ENCODE data around the gene SUMO2. TPM values are rescaled to one million over a fixed set of nuclear protein-coding genes. Genes with fewer than 3 reads are reported as not detected.

The SUMO2 gene
- total RNA-seq (2012; rRNA removed) (71.3 and 133 TPM in 2 replicates), polyA plus RNA-seq (2012; rRNA removed) (75.5 and 83.7 TPM in 2 replicates), Bru-seq, nascent RNA (percentile 83 among the genes with signal in this experiment), BruChase-seq, experiment 1, labeled RNA remaining after a 6-hour chase (percentile 91 among the genes with signal in this experiment), BruChase-seq, experiment 2, labeled RNA remaining after a 2-hour chase (percentile 78 among the genes with signal in this experiment)
- polyA plus RNA-seq (2012; cell fraction: cytosol; rRNA removed) = 40.3 and 59.1 TPM in 2 replicates
- 7.6 and 30.4 TPM in 2 replicates for polyA plus RNA-seq (2012; cell fraction: nucleus; rRNA removed; ENCODE audit: low replicate concordance)
- long read RNA-seq, transcript SUMO2-203 (4 exons, 490 nt) = minor isoform, 10 of 183 reads
- long read RNA-seq, transcript SUMO2-202 (4 exons, 3,190 nt) = major isoform, 152 of 183 reads
- long read RNA-seq, partial matches to known transcripts = 9 of 183 reads
- long read RNA-seq, other reads (novel, unspliced or antisense) = 12 of 183 reads

DNA sequence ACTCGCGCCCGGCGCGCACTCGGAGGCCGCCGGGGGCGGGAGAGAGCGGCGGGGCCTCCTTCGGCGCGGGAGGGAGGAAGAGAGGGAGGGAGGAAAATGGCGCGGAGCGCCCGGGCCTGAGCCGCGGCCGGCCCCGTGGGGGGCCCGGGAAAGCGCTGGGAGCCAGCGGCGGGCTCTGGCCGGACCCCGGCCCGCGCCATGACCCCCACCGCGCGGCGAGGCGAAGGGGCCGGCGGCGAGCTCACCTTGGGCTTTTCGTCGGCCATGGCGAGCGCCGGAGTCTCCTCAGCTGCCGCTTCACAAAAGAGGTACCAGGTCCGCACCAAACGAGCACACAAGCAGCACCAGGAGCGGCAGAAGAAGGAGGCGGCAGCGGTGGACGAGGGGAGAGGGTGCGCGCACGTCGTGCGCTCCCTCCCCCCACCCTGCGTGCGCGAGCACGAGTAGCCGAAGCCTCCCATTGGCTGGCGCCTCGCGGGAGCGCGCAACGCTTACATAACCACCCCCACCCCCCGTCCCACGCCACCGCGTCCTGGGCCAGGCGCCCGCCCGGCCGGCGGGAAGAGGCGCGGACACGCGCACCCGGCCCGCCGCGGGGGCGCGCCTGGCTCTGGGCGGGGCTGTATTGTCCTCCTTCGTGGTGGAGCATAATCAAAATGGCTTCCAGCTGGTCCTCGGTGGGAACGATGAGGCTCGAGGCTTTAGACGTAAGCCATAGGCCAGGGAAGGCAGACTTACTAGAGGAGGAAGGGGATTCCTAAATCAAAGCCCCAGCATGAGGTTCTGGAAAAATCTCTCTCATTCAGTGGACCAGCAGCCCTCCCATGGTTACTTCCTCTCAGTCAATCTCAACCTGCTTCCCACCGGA, at the start of gene SUMO2:
SUMO2 (minus strand) TSS at position 391 of the 868 bp plus-strand sequence; CDS start at position 266, 125 bp downstream.
- peak within 1 kb of the TSS; percentile 99 for H3K4ac ChIP-seq (ENCODE audit: low read depth, low read length)
- H2BK120ac ChIP-seq (ENCODE audit: low read depth, low read length) = peak within 1 kb of the TSS; percentile 71
- H3K18ac ChIP-seq (ENCODE audit: low read depth, low read length) = peak within 1 kb of the TSS; percentile 88
- POLR2A ChIA-PET (ENCODE audit: unreplicated experiment) = no interaction called here
- peak within 1 kb of the TSS; percentile 95 for H2AFZ ChIP-seq (replicated peaks; ENCODE audit: low read length, poor library complexity)
- H3K9me1 ChIP-seq (ENCODE audit: insufficient read depth, low read length) = peaks cover 8% of the 10 kb centered on the region; the same call in 1 of the 2 replicates
- H4K5ac ChIP-seq (ENCODE audit: low read depth, low read length) = peak within 1 kb of the TSS; percentile 100
- peak within 1 kb of the TSS; percentile 43; the same call in 1 of the 3 replicates for H2BK15ac ChIP-seq (ENCODE audit: low read depth, low read length)
- intact Hi-C loops (cut with micrococcal nuclease) = no loop called here
- H3K27me3 ChIP-seq (ENCODE audit: control insufficient read depth, insufficient read depth, low read length) = no peaks in the 10 kb centered on the region
- H2AK9ac ChIP-seq (replicated peaks; ENCODE audit: low read depth, low read length, poor library complexity) = peak within 1 kb of the TSS; percentile 100
- peak within 1 kb of the TSS; percentile 76 for H3K56ac ChIP-seq (ENCODE audit: extremely low read depth, insufficient read depth, low read length)
- peak within 1 kb of the TSS; percentile 90 for H2AK5ac ChIP-seq (ENCODE audit: low read depth, low read length)
- H3K9ac ChIP-seq (ENCODE audit: low read depth, low read length) = peak within 1 kb of the TSS; percentile 91
- H3K4me2 ChIP-seq (ENCODE audit: low read depth, low read length) = peak within 1 kb of the TSS; percentile 98
- peaks cover 38% of the 10 kb centered on the region for H4K20me1 ChIP-seq (ENCODE audit: insufficient read depth, low read length)
- dilution Hi-C loops (cut with HindIII; ENCODE audit: low sequenced_read_pairs, unreplicated experiment) = no loop called here
- H3K36me3 ChIP-seq (ENCODE audit: control insufficient read depth, insufficient read depth, low read length) = peaks cover 18% of the 10 kb centered on the region
- H3K14ac ChIP-seq (replicated peaks; ENCODE audit: low read depth, low read length) = peak within 1 kb of the TSS; percentile 99
- peak within 1 kb of the TSS; percentile 95 to 100 for H4K8ac ChIP-seq (ENCODE audit: low read depth in 2 of 2, low read length in 2 of 2)
- CTCF ChIA-PET = no interaction called here
- ATAC-seq (ENCODE audit: low read depth) (peak; percentile 90), DNase-seq (peak; percentile 94)
- in situ Hi-C loops (cut with MboI; ENCODE audit: low sequenced_read_pairs) = no loop called here
- H3K27ac ChIP-seq (ENCODE audit: insufficient read depth, low read length) = peak within 1 kb of the TSS; percentile 87
- H3K4me1 ChIP-seq (ENCODE audit: control insufficient read depth, insufficient read depth, low read length) = no peaks in the 10 kb centered on the region
- peaks cover 3 to 29% of the 10 kb centered on the region in 2 experiments; a peak in 3 of 4 replicates for H3K79me1 ChIP-seq (ENCODE audit: low read depth in 1 of 2, low read length in 2 of 2)
- peak within 1 kb of the TSS; percentile 98 for H3K4me3 ChIP-seq (ENCODE audit: insufficient read depth, low read depth, low read length)
- H3K23ac ChIP-seq (ENCODE audit: low read depth, low read length) = peak within 1 kb of the TSS; percentile 99
- H4K91ac ChIP-seq (ENCODE audit: insufficient read depth, low read depth, low read length) = peak within 1 kb of the TSS; percentile 98
- no peaks in the 10 kb centered on the region for H3K9me3 ChIP-seq (ENCODE audit: control insufficient read depth, insufficient read depth, low read length)
- peak within 1 kb of the TSS; percentile 96 for H2BK5ac ChIP-seq (ENCODE audit: low read depth, low read length, poor library complexity, severe bottlenecking)
- 2% methylated on average over 45 of the region's 92 CpGs; no CpG with 5 or more reads in 1 of the 2 experiments for WGBS, 2 experiments (ENCODE audit: extremely low coverage in 2 of 2, insufficient read length in 1 of 2)
- no peak within 1 kb of the TSS; the same call in 1 of the 2 replicates for H2BK20ac ChIP-seq (ENCODE audit: low read depth, low read length)
- no TSS peak for BruUV-seq (replicated peaks)
- no peak for TF ChIP-seq RCOR1 (IDR thresholded peaks at IDR 0.05; ENCODE audit: insufficient replicate concordance, low read length)
- TF ChIP-seq MXI1 (IDR thresholded peaks at IDR 0.05; ENCODE audit: borderline replicate concordance, low read depth, low read length) = 0 out of 2 replicates have a peak, but pooled peaks have one; percentile 14
- TF ChIP-seq RAD21 (IDR thresholded peaks at IDR 0.05; ENCODE audit: low read length) = no peak
- TF ChIP-seq, protein P1, sequence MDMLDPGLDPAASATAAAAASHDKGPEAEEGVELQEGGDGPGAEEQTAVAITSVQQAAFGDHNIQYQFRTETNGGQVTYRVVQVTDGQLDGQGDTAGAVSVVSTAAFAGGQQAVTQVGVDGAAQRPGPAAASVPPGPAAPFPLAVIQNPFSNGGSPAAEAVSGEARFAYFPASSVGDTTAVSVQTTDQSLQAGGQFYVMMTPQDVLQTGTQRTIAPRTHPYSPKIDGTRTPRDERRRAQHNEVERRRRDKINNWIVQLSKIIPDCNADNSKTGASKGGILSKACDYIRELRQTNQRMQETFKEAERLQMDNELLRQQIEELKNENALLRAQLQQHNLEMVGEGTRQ (IDR thresholded peaks at IDR 0.05; ENCODE audit: low read depth, low read length) = 0 out of 2 replicates have a peak, but pooled peaks have one; percentile 29
- TF ChIP-seq, protein P2, sequence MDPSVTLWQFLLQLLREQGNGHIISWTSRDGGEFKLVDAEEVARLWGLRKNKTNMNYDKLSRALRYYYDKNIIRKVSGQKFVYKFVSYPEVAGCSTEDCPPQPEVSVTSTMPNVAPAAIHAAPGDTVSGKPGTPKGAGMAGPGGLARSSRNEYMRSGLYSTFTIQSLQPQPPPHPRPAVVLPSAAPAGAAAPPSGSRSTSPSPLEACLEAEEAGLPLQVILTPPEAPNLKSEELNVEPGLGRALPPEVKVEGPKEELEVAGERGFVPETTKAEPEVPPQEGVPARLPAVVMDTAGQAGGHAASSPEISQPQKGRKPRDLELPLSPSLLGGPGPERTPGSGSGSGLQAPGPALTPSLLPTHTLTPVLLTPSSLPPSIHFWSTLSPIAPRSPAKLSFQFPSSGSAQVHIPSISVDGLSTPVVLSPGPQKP (IDR thresholded peaks at IDR 0.05; ENCODE audit: borderline replicate concordance, low read depth, low read length) = no peak
- peak; percentile 58; the same call in 1 of the 2 replicates for TF ChIP-seq POLR2A (IDR thresholded peaks at IDR 0.05; ENCODE audit: low read depth, low read length)
- no peak for TF ChIP-seq NFE2L2 (IDR thresholded peaks at IDR 0.05; ENCODE audit: low read depth, low read length)
- TF ChIP-seq RFX5 (IDR thresholded peaks at IDR 0.05; ENCODE audit: low read depth, low read length) = peak; percentile 38; the same call in 1 of the 2 replicates
- no peak for TF ChIP-seq BHLHE40 (IDR thresholded peaks at IDR 0.05; ENCODE audit: low read depth, low read length)
- TF ChIP-seq FOS (IDR thresholded peaks at IDR 0.05; ENCODE audit: low read depth, low read length) = no peak
- no peak for TF ChIP-seq SMC3 (IDR thresholded peaks at IDR 0.05; ENCODE audit: low read depth, low read length)

Data from IMR-90 (cell line).